SK-N-SH (cell line): Measurements from ENCODE around the gene CFDP1.

ENCODE experiments used
- CTCF ChIP-seq: fragments of 200-600 bp; sonication (generic); IDR thresholded peaks from 2 replicates; pipeline ENCODE4 v1.6.1; 2017; ENCODE audit warnings: antibody characterized with exemption, mild to moderate bottlenecking, moderate library complexity
- EP300 ChIP-seq, 2 experiments: IDR thresholded peaks; 2 replicates each; pipeline versions ENCODE4 v1.4.0 to v1.6.1; 2012; ENCODE audit warnings: borderline replicate concordance in 1 of 2, low read depth in 1 of 2, low read length in 1 of 2
- JUND ChIP-seq: IDR thresholded peaks from 2 replicates; pipeline ENCODE4 v1.4.0; 2012
- POLR2AphosphoS5 ChIP-seq: IDR thresholded peaks from 2 replicates; pipeline ENCODE4 v1.6.1; 2012; ENCODE audit warnings: low read depth, low read length
- TAF1 ChIP-seq: IDR thresholded peaks from 2 replicates; pipeline ENCODE4 v1.6.1; 2012; ENCODE audit warnings: low read depth, mild to moderate bottlenecking, low read length, moderate library complexity, borderline replicate concordance
- USF2 ChIP-seq: fragments of 150-350 bp; IDR thresholded peaks from 2 replicates; pipeline ENCODE4 v1.6.1; 2017; ENCODE audit warnings: antibody characterized with exemption, low read length, low read depth, borderline replicate concordance

- TF ChIP-seq CTCF = no peak
- no peak for TF ChIP-seq POLR2AphosphoS5
- no peak for TF ChIP-seq EP300 (IDR thresholded peaks at IDR 0.05; ENCODE audit: borderline replicate concordance in 1 of 2, low read depth in 1 of 2, low read length in 1 of 2)
- TF ChIP-seq JUND = no peak
- TF ChIP-seq TAF1 = no peak
- no peak for TF ChIP-seq USF2
Measured at GRCh38 chr16:75304521-75305363, 128.6 kb downstream of the CFDP1 start.
